Measurements from ENCODE around the gene ERCC4.

ERCC4 gene

DNA sequence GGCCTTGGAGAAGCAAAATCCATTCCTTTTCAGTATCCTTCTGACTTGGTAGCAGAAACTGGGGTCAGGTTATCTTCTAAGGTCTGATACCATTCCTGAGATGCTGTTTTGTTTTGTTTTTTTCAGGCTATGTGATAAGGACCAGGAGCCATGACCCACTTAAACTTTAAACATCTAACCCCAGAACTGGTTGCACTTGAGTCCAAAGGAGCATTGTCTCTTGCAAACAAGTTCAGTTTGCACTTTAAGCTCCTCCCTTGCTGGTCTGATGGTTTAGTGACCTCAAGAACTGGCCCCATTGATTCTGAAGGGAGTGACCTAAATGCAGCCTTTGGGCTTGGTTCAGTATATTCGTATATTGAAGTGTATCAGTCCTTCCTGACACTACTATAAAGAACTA is 75.2 kb downstream of the ERCC4 start:
- no peak for DNase-seq

DNA sequence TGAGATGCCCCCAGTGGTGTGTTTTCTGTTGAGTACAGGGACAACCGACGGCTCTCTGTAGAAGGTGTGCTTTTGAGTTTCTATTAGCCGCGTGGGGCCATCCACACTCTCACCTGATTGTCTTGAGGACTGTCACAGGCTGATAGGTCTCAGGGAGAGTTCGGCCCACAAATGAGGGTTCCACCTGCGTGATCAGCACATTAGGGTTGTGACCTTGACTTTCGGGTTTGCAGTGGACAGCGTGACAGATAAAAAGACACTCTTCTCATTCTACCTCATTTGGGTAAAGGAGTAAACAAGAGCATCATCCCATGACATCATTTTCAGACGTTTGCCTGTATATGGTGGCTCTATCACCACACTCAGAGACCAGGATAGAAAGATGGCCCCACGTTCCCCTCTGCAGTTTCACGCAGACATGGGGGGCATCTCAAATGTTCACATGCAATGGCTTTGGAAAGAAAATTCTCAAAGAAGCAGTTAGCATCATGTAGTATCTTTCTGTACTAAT is 76.9 kb downstream of the ERCC4 start:
- no peak for DNase-seq

DNA sequence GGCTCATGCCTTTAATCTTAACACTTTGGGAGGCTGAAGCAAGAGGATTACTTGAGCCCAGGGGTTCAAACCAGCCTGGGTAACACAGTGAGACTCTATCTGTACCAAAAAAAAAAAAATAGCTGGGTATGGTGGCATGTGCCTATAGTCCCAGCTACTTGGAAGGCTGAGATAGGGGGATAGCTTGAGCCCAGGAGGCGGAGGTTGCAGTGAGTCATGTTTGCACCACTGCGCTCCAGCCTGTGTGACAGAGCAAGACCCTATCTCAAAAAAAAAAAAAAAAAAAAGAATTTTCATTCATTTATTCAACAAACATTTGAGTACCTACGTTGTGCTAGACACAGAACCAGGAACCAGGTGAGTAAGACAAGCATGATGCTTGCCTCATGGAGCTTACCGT is 77.6 kb downstream of the ERCC4 start:
- no peak for DNase-seq

DNA sequence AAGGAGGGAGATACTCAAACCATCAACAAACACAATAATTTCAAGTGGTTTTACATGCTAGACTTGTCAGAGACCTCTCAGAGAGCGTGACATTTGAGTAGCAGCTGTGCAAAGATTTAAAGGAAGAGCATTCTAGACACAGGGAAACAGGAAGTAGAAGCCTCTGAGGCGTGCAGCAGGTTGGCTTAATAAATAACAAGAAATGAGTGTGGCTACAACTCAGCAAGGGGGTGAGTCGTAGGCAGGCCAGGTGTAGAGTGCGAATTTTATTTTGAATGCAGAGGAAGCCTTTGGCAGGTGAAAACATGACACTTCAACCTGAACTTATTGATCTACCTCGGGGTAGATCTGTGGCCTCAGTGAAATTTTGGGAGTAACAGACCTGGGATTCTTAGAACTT is 78.0 kb downstream of the ERCC4 start:
- no peak for DNase-seq

DNA sequence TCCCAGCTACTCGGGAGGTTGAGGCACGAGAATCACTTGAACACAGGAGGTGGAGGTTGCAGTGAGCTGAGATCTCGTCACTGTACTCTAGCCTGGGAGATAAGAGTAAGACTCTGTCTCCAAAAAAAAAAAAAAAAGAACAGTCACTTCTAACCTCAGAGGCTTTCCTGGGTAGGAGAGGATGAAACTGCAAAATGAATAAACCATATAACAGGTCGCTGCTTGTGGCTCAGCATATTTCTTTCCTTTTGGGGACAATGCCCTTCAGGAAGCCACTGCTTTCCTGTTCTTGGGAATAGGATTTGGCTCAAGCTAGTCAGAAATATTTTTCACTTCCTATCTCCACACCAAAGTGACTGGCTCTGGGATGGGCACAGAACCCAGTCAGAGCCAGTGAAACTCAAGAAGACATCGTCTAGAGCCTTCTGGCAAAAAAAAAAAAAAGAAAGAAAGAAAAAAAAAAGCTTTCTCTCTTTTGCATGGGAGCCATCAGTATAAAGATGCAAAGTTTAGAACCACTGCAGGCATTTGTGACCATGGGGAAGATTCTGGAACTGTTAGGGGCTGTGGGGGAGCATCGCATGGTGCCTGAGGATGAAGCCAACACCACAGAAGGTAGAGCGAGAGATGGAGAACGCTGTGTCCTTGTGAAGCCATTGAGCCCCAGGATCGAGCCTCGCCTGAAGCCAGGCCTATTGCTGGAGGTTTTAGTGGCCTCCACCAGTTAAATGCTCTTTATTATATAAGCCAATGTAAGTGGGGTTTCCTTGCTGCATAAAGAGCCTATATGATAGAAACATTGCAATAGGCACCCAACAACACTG is 79.3 kb downstream of the ERCC4 start:
- DNase-seq, result no peak

DNA sequence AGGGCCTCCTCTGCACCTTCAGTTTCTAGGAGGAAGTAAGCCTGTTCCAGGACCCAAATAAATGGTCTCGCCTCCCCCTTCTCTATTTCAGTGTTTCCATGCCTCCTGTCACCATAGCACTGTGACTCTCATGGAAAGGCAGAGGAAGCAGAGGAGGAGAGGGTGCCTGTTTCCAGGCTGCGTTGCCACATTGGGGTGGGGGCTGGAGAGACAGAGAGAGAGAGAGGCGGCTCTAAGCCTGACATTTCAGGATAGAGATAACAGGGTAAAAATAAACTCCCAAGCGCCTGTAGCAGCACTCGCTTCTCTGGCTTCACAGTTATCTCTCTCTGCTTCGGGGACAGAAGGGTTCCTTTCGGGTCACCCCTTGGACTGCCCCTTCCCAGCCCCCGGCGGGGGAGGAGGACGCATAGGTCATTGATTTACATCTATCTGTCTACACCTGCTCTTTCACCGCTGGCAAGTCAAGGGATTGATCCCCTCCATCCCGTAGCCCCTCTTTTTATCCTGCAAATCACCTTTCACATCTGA is 80.0 kb downstream of the ERCC4 start:
- DNase-seq, result no peak

DNA sequence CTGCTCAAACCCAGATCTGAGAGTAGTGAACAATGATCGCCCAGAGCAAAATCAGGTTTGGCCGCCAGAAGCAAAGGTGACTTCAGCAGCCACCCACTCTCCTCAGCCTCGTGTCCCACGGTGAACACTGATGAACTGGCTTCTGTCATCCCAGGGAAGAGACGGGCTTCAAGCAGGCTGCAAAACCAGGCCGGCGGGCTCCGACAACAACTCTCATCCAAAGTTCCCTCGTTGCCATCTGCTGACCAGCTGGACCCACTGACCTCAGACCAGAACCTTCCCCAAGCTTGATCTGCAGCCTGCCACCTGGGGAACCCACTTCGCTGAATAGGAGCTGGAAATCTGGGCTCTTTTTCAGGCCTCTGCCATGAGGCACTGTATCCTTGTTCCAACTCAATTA is 81.6 kb downstream of the ERCC4 start:
- no peak for DNase-seq

Data from activated CD8-positive, alpha-beta memory T cell treated with anti-CD3 and anti-CD28 coated beads, Interleukin-2, amount 50 U/mL, for 48 hours (primary cell).